Stimulated activated effector memory CD8-positive, alpha-beta T cell treated with anti-CD3 and anti-CD28 coated beads, Interleukin-12 subunit alpha, Interleukin-12 subunit beta, amount 100 ng/mL, for 72 hours (primary cell): ENCODE results near the gene MSMP.

Experiments
- ATAC-seq: fragments of 150-1000 bp; cut with Tn5 transposase; 2 replicates; pipeline ENCODE4 v1.10.0; 2021
- DNase-seq, 2 donors: peaks; one replicate each; pipeline ENCODE4 v3.0.0; 2021 to 2022; ENCODE audit warnings: low spot score in 2 of 2
- H3K27ac Mint-ChIP-seq: one replicate; pipeline ENCODE4 v1.8.0; 2022; ENCODE audit warnings: mild to moderate bottlenecking, mixed read lengths
- H3K36me3 Mint-ChIP-seq: one replicate; pipeline ENCODE4 v1.8.0; 2022; ENCODE audit warnings: mild to moderate bottlenecking, mixed read lengths
- H3K4me1 Mint-ChIP-seq: one replicate; pipeline ENCODE4 v1.8.0; 2022; ENCODE audit warnings: mixed read lengths
- H3K4me3 Mint-ChIP-seq: one replicate; pipeline ENCODE4 v1.8.0; 2022; ENCODE audit warnings: mild to moderate bottlenecking, mixed read lengths
- H3K9me3 Mint-ChIP-seq: one replicate; pipeline ENCODE4 v1.8.0; 2022; ENCODE audit warnings: mixed read lengths

Gene MSMP

DNA sequence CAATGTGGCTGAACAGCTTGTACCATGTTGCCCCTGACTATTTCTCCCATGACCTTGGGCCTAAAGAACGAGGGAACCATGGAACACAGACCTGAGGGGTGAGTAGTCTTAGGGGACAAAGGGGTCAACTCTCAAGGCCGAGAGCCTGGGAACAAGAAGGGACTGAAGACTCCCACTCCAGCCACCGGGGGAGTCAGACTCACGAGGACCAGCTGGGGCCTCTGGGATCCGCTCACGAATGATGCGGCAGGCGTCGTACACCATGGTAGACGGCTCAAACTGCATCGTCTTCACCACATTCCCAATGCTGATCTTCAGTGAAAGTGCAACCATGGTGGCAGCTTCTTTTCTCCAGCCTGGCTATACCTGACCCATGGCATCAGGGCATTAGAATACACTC is 28.7 kb downstream of the MSMP start:
- Mint-ChIP-seq H3K27ac (no peak overlapping the region), H3K9me3 (no peaks in the 10 kb centered on the region), H3K36me3 (peaks cover 2% of the 10 kb centered on the region), H3K4me1 (peaks cover 23% of the 10 kb centered on the region), H3K4me3 (no peak overlapping the region)
- DNase-seq (no peak), ATAC-seq (no peak)

- DNase-seq = no peak
Measured at GRCh38 chr9:35723908-35724307, 30.2 kb downstream of the MSMP start.

GRCh38 chr9:35723426-35723825 is 30.6 kb downstream of the MSMP start:
- Mint-ChIP-seq H3K4me3 (no peak overlapping the region), H3K4me1 (peaks cover 23% of the 10 kb centered on the region), H3K27ac (no peak overlapping the region), H3K9me3 (no peaks in the 10 kb centered on the region), H3K36me3 (no peaks in the 10 kb centered on the region)
- ATAC-seq (no peak), DNase-seq (no peak)

More at GRCh38 chr9:35723908-35724307, 30.2 kb downstream of the MSMP start:
- Mint-ChIP-seq H3K36me3 (no peaks in the 10 kb centered on the region), H3K9me3 (no peaks in the 10 kb centered on the region), H3K4me1 (peaks cover 23% of the 10 kb centered on the region), H3K27ac (no peak overlapping the region), H3K4me3 (no peak overlapping the region)
- no peak for ATAC-seq

- ATAC-seq = no peak
- H3K4me1 Mint-ChIP-seq = peaks cover 23% of the 10 kb centered on the region
- H3K36me3 Mint-ChIP-seq = no peaks in the 10 kb centered on the region
- H3K4me3 Mint-ChIP-seq = no peak overlapping the region
- no peak overlapping the region for H3K27ac Mint-ChIP-seq
- H3K9me3 Mint-ChIP-seq = no peaks in the 10 kb centered on the region
- no peak for DNase-seq
Measured at GRCh38 chr9:35719546-35719945, 34.5 kb downstream of the MSMP start.

DNA sequence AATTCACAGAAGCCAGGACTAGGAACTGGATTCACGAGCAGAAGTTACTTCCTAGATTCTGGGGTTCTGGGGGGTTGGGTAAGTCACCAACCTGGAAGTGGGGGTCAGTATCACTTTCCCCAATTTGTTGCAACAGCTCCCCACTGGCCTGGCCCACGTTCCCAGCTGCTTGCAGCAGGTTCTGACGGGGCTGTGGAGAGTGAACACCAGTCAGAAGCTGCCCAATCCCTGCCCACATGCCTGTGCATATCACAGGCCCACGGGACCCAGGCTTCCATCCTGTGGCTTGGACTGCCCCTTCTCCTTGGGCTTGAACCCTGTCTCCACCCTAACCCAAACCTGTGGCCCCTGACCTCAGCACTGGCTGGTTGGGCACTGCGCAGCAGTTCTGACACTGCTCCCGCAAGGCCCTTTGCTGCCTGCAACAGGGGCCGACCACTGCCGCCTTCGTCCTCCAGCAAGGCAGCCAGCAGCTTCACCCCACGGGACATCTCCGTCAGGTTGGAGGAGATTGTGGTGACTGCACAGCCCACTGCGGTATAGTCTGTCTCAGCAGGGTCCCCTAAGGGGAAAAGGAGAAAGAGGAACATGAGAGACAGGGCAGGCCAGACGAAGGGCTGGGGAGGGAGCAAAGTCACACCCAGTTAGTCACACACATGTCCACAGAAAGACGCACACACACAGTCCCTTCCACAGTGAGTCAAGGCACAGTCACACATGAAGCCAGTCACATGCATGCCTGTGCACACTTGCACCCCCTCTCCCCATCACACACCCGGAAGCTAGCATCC is 35.2 kb downstream of the MSMP start:
- H3K27ac Mint-ChIP-seq = peak overlapping the region; percentile 67

GRCh38 chr9:35717132-35717870 is 36.8 kb downstream of the MSMP start:
- ATAC-seq (no peak), DNase-seq (no peak)
- no peaks in the 10 kb centered on the region for H3K9me3 Mint-ChIP-seq
- H3K27ac Mint-ChIP-seq = peak overlapping the region; percentile 79
- no peak overlapping the region for H3K4me3 Mint-ChIP-seq
- H3K36me3 Mint-ChIP-seq = no peaks in the 10 kb centered on the region
- peaks cover 21% of the 10 kb centered on the region for H3K4me1 Mint-ChIP-seq

More for the DNA sequence above, 35.2 kb downstream of the MSMP start:
- H3K4me1 Mint-ChIP-seq = peaks cover 25% of the 10 kb centered on the region
- H3K4me3 Mint-ChIP-seq = no peak overlapping the region
- no peaks in the 10 kb centered on the region for H3K9me3 Mint-ChIP-seq
- no peaks in the 10 kb centered on the region for H3K36me3 Mint-ChIP-seq
- DNase-seq (no peak), ATAC-seq (peak; percentile 58)

- Mint-ChIP-seq H3K9me3 (no peaks in the 10 kb centered on the region), H3K27ac (peak overlapping the region; percentile 79), H3K4me1 (peaks cover 19% of the 10 kb centered on the region), H3K4me3 (no peak overlapping the region), H3K36me3 (no peaks in the 10 kb centered on the region)
- ATAC-seq = no peak
- no peak for DNase-seq
Measured at GRCh38 chr9:35716230-35716629, 37.8 kb downstream of the MSMP start.

DNA sequence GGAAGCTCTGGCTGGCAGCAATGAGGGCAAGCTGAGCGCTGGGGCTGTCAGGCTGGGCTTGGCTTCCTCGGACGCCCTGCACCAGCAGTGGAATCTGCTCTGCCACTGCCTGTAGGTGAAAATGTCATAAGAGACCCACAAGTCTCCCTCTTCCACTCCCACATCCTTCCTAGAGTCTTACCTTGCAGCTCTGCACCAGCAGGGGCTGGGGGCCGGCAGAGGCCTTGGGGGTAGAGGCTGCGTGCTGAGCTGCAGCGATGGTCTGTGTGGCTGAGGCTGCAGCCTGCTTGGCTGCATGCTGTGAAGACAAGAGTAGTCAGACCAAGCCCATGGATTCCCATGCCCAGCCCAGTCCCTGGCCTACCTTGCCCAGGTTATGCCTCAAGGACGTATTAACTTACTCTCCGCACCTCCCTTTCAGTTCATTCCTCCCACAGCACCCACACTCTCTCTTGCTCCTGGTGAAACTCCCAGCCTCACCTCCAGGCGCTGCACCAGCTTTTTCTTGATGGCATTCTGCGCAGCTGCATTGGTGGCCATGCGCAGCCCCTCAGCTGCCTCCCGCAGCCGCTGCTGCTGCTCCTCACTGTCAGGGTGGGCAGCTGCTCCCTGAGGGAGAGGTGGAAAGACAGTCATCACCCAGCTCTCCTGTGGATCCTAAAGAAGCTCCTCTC is 39.4 kb downstream of the MSMP start:
- peak overlapping the region; percentile 81 for H3K27ac Mint-ChIP-seq
- no peak overlapping the region for H3K4me3 Mint-ChIP-seq
- H3K4me1 Mint-ChIP-seq = peaks cover 19% of the 10 kb centered on the region
- DNase-seq = no peak
- ATAC-seq = no peak
- no peaks in the 10 kb centered on the region for H3K9me3 Mint-ChIP-seq
- H3K36me3 Mint-ChIP-seq = no peaks in the 10 kb centered on the region

DNA sequence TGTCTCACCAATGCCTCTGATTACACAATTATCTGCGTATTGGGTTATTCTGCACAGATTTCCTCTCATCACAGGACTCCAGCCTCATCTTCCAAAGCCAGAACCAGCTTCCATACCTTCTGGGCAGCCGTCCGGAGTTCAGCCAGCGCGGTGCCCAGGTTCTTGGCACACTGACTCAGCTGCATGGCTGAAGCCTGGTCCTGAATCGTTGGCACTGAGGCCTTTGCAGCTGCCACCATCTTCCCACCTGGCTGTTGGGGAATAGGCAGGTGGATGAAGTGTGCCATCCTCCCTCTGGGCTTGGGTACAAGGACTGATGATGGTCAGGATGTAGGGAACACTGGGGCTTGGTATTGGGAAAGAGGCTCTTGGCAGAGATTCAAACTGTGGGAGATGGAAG is 40.0 kb downstream of the MSMP start:
- H3K4me1 Mint-ChIP-seq = peaks cover 19% of the 10 kb centered on the region
- H3K4me3 Mint-ChIP-seq = no peak overlapping the region
- no peaks in the 10 kb centered on the region for H3K9me3 Mint-ChIP-seq
- peak overlapping the region; percentile 81 for H3K27ac Mint-ChIP-seq
- ATAC-seq = no peak
- no peak for DNase-seq
- H3K36me3 Mint-ChIP-seq = no peaks in the 10 kb centered on the region

GRCh38 chr9:35713578-35713977 is 40.5 kb downstream of the MSMP start:
- Mint-ChIP-seq H3K9me3 (no peaks in the 10 kb centered on the region), H3K27ac (peak overlapping the region; percentile 81), H3K4me3 (no peak overlapping the region), H3K36me3 (no peaks in the 10 kb centered on the region), H3K4me1 (peaks cover 19% of the 10 kb centered on the region)
- ATAC-seq = no peak
- DNase-seq = no peak

- no peak overlapping the region for H3K4me3 Mint-ChIP-seq
- H3K9me3 Mint-ChIP-seq = no peaks in the 10 kb centered on the region
- no peak for ATAC-seq
- H3K36me3 Mint-ChIP-seq = no peaks in the 10 kb centered on the region
- peaks cover 19% of the 10 kb centered on the region for H3K4me1 Mint-ChIP-seq
- DNase-seq = no peak
- peak overlapping the region; percentile 81 for H3K27ac Mint-ChIP-seq
Measured at GRCh38 chr9:35712762-35713400, 41.2 kb downstream of the MSMP start.

DNA sequence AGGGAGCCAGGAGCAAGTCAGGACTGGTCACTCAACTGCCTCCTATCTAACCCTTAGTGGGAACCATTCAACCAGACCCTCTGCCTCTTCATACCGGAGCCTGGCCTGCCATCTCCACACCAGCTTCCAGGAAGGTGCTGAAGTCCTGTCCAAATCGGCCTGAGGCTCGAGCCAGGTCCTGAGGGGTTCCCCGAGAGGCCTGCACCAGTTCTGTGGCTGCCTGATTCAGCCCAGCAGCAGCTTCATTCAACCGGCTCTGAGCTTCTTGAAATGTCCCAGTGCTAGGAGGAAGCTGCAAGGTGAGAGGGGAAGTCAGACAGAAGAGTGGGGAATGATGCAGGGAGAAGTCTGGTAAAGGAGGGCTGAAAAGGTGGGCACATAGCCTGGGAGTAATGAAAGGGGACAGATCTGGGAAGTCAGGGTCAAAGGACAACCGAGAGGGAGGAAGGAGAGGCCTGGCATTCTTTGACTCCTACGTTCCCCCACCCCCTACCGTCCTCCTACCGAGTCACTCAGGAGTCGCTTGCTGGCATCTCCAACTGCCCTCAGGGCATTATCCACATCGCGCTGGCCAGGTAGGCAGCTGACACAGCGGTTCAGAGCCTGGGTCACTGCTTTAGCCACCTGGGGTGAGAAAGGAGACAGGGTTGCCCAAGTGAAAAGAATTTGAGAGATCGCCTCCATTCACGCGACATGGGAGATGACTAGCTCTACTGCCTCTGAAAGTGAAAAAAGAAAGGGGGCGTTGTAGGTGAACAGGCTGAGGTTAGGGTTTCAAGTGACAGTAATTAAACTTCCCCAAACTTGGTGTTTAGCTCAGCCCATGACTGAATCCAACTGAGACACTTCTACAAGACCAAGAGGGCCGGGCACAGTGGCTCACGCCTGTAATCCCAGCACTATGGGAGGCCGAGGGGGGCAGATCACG is 42.3 kb downstream of the MSMP start:
- peak overlapping the region; percentile 71 for H3K27ac Mint-ChIP-seq

GRCh38 chr9:35710818-35711500 is 43.1 kb downstream of the MSMP start:
- Mint-ChIP-seq H3K27ac (peak overlapping the region; percentile 71), H3K4me3 (no peak overlapping the region), H3K9me3 (no peaks in the 10 kb centered on the region), H3K36me3 (no peaks in the 10 kb centered on the region), H3K4me1 (peaks cover 27% of the 10 kb centered on the region)
- DNase-seq (no peak), ATAC-seq (no peak)

More for the DNA sequence above, 42.3 kb downstream of the MSMP start:
- Mint-ChIP-seq H3K4me1 (peaks cover 29% of the 10 kb centered on the region), H3K9me3 (no peaks in the 10 kb centered on the region), H3K36me3 (no peaks in the 10 kb centered on the region), H3K4me3 (no peak overlapping the region)
- DNase-seq = no peak
- ATAC-seq = peak; percentile 76

DNA sequence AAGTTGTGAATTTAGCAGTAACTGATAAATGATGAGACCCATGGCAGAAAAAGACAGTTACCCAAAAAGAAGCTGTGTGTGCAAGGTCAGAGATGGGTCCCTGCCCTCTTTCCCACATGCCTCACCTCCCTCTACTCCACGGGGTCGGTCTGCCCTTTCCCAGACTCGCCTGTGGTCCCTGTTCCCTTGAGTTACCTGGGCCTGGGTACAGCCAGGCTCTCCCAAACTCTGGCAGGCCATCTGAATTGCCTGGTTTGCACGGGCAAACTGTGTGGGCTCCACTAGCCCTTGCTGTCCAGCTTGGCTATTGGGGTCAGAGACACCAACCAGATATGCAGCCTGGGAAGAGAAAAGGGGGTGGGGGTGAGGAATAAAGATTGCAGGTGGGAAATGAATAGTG is 45.9 kb downstream of the MSMP start:
- Mint-ChIP-seq H3K9me3 (no peaks in the 10 kb centered on the region), H3K4me3 (no peak overlapping the region), H3K4me1 (peaks cover 22% of the 10 kb centered on the region), H3K27ac (no peak overlapping the region), H3K36me3 (no peaks in the 10 kb centered on the region)
- ATAC-seq (no peak), DNase-seq (no peak)
